GOT3 (cell line): ENCODE results near the gene VWF.
"Not testable (repeated sequence)": the region's sequence is repeated elsewhere in the genome, so short reads cannot be mapped to it uniquely, and the experiment has no call there.

ENCODE experiments used
- DNase-seq: peaks from one replicate; lab custom pipeline; 2025; ENCODE audit warnings: mixed read lengths; lab: John Stamatoyannopoulos, UW

Gene VWF

DNA sequence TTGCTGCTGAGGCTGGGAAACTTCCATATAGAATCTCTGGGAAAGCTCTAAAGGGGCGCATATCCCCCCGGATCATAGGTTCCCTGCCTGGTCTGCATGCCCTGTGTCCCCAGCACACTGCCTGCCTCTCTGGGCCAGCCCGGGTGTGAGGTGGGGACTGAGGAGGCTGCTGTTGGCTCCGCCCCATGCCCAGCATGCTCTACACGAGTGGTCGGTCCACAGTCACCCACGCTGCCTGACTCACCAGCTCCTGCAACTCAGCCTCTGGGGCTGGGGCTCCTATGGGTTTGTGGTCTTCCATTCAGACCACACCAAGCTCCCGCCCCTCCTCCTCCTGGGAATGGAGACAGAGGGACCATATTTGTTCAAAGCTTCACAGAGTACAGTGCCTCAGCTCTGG is 90.9 kb downstream of the VWF start:
- DNase-seq: no peak

DNA sequence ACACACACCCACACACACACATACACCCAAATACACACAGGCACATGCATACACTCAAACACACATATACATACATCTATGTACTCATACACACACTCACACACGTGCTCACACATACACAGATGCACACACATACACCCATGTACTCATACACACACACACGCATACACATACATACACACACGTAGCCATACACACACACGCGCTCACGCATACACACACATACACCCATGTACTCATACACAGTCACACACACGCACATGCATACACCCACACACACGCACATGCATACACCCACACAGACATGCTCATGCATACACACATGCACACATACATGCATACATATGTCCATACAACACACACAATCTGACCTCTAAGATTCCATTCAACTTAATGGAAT is 91.7 kb downstream of the VWF start:
- DNase-seq: no peak

DNA sequence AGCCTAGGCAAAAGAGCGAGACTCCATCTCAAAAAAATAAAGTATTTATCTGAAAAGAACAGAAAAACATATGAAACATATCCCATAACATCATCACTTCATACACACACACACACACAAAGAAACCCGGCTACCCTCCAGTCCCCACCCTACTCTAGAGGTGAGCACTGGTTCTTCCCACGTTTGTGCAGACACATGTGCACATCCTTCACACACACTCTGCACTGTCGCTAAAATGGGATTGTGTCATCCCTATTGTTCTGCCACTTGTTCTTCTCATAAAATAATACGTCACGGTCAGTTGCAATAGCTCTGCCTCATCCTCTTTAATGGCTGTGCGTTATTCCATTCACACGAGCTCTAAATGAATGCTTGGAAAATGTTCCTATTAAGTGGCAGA is 93.5 kb downstream of the VWF start:
- no peak for DNase-seq

DNA sequence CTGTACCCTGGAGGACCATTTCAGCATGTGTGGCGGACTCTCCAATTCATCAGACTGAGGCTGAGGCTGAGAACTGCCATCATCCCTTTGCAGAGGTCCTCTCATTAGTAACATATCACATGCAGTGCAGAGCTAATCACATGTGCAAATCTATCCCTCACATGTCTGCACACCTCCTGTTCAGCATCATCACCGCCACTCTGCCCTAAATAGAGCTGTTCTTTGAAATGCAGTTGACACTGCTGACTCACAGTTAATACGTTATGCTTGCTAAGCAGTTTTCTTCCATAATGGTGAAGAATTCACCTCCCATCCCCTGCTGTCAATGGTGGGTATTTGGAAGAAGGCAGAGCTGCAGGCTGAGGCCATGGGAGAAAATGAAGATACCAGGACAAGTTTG is 94.4 kb downstream of the VWF start:
- no peak for DNase-seq

DNA sequence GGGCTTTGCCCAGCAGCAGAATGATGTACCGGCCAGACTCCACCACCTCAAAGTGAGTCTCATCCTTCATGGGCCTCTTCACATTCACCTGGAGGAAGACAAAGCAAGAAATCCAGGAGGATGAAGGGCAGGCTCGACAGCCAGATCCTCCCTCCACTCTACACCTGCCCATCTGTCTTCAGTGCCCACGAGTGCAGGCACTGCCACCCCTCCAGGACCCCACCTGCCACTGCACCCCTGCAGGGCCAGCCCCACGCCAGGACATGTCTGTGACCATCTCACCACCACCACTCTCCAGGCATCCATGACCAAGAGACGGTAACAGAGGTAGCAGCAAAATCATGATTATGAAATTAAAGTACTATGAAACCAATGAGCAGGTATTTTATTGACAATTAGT is 95.1 kb downstream of the VWF start:
- no peak for DNase-seq

DNA sequence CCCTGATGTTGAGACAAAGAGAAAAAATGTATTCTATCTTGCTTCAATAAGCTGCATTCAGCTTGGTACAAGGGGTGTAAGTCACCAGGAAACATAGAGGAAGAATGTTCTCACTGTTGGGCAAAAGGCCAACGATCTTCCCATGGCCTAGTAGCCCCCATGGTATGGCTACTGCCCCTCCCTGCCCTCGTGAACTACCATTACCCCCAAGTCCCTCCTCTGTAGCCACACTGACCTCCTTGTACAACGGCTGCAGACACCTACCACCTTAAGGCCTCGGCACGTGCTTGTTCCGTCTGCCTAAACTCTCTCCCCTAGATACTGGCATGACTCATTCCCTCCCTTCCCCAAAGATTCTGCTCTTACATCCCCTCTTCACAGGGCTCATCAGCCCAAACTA is 97.5 kb downstream of the VWF start:
- no peak for DNase-seq

DNA sequence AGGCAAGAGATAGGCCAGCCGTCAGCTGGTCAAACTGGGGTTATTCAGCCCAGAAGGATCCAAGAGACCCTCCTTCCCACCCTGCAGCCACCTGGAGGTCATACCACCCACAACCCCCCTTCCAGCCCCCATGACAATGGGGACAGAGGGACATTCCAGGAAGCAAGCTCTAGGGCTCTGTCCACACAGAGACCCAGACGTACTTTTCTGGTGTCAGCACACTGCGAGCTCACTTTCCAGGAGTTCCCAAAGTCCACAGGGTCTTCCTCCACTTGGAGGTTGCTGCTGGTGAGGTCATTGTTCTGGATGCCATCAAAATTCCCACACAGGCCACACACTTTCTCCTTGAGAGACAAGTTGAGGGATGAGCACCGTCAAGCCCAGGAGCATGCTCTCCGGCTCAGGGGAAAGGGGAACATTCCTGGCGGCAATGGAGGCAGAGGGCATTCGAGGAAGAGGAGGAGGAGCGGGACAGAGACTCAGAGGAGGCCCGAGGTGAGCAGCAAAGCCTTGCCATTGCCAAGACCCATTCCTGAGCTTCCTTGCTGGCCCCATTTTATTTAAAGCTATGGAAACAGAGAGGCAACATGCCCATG is 98.7 kb downstream of the VWF start:
- not testable (repeated sequence) for DNase-seq

DNA sequence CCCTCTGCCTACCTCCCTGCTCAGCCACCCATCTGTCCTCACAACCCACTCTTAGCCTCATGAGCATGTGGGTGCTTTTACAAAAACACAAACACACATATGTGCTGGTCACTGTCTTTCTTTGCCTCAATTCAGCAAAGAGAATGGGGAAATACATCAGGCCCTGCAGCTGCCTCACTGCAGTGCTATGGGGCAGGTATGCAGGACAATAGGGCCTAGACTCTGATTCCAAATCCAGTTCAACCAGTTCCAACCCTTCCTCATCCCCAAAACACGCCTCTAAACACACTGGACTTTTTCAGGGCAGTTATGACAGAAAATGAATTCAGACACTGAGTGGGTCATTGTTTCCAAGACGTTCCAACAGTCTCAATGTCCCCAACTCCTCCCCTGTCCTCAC is 100.4 kb downstream of the VWF start:
- DNase-seq: not testable (repeated sequence)

DNA sequence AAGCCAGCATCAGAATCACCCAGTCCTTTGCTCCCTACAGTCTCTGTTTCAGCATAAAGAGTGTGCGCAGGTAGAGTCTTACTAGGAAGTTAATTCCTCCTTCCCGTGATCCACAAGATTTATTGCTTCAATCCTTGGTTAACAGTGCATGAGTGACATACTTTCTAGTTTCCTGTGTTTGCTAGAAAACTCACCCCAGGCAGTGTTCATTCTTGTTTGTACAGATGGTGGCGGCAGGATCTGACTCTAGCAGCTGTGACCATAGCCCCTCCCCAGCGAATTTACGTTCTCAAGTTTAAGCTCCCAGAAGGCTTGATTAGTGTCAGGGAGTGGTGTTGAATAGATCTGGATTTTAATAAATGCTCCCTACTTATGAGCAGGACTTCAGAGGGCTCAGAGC is 103.5 kb downstream of the VWF start:
- no peak for DNase-seq

DNA sequence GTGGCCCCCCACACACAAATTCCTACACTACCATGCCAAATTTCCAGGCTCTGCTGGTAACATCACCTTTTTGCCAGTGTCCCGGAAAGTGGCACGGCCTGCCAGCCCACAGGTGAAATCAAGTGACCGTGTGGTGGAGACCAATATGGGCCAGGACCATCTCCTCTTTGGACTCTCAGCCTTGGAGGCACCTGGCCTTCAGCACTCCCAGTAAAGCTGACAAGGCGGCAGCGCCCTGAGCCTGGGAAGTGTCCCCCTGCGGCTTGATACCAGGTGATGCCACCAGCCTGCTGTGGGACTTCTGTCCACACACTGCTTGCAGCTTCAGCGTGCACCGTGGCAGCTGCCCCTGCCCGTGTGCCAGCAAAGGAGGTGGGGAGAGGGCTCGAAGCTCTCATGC is 104.0 kb downstream of the VWF start:
- DNase-seq: not testable (repeated sequence)

DNA sequence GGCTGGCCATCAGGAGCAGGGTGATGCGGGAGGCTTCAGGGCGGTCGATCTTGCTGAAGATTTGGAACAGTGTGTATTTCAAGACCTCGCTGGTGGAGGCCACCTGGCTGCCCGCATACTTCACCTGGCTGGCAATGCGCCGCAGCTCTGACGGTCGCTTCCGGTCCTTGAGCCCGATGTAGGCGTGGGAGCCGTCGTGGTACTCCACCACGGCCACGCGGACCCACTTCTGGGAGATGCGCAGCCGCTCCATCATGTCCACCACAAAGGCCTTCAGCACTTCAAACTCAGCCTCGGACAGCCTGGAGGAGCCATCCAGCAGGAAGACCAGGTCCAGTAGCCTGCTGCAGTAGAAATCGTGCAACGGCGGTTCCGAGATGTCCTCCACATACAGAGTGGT is 105.2 kb downstream of the VWF start:
- not testable (repeated sequence) for DNase-seq

DNA sequence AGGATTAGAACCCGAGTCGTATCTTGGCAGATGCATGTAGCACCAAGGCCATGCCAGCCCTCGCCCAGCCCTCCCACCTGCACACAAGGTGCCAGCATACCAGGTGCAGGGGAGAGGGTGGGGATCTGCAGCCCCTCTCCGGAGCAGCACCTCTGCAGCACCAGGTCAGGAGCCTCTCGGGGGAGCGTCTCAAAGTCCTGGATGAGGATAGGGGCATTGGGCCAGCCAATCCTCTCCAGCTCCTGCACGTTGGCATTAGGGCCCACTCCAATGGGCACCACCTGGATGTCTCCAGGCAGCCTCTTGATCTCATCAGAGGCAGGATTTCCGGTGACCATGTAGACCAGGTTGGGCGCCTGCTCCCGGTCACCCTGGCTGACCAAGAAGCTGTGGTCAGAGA is 106.2 kb downstream of the VWF start:
- no peak for DNase-seq

DNA sequence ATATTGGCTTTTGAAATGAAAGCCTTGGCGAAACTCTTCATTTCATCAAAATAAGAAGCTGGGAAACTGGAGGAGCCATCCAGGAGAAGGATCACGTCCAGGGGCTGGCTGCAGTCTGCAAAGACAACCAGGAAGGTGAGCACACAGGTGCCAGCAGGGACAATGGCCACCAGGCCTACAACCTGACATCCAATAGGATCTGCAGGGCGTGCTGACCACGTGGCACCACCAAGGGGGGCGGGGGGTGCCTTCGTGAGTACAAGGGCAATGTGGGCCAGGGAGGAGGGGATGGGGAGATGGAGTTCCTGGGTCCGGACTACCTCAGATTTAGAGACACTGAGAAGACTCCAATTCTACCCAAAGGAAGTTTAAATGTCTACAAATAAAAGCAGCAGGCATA is 107.7 kb downstream of the VWF start:
- DNase-seq: no peak

DNA sequence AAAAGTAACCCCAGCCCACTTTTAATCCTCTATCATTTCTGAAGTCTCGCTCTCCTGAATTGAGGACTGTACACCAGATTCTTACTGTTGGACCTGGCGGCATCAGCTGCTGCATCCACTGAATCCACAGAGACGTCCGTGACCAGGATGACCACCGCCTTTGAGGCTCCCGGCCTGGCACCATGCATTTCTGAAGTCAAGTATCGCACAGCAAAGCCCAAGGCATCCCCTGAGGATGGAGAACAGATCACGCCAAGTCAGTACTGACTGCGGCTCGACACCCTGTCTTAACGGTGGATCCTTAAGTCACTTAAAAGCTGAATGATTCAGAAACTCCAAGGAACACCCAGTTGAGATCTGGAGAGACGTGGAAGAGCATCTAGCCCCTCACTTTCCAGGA is 108.5 kb downstream of the VWF start:
- not testable (repeated sequence) for DNase-seq

DNA sequence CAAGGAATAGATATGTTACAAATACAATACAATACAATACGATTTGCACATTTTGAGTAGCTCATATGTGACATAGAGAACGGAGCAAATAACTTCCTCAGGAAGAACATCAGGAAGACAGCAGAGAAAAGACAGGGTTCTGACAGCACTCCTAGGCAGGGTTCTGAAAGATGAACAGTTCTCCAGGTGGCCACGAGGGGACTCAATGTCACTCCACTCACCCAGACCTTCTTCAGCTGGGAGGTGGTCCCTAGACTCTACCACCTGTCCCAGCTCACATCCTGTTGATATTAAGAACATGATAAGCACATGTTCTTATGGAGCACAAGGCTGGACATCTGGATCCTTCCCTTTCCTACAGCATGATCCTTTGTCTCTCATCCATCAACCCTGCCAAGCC is 109.2 kb downstream of the VWF start:
- not testable (repeated sequence) for DNase-seq

DNA sequence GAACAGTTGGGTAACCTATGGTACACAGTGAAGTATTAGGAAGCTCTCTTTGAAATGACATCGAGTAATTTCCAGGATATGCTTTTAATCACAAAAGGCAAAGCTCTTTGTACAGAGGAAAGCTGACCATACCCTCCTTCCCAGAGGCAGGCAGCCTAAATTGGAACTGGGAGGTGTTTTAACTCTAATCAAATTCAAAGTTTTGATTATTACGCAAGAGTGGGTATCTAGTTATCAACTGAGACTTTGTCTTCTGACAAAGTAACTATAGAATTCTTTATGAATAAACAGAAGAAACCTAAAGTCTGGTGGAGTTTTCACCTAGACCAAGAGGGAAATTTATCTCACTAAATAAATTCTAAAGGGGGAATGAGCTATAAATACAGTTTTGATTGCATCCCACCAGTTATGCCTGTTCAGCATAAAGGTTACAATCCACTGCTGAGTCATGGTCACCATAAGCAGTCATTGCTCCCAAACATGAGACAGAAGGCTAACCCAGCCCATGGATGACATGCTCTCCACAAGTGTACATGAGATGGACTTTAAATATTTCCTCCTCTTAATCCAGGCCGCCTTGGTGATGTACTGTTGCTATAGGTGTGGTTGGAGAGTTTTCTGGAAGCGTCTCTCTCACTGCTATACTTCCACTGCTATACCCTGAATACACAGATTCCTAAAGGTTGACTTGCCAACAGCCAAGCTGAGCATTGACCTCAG is 113.7 kb downstream of the VWF start:
- not testable (repeated sequence) for DNase-seq

DNA sequence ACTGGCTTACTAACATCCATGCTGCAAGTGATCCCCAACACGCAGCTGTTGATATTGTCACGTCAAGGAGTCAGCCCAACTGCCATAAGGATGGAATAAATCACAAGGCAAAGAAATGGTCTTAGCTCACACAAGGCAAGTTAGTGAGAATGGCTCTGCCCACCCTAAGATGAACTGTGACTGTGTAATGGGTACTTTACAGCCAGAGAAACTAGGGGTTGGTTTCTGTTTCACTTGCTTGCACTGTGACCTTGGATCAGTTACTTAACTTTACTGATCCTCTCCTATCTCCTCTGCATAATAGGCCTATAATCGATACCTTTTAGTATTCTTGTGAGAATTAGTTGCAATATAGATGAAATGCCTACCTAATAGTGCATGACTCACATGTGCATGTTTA is 127.2 kb downstream of the VWF start:
- no peak for DNase-seq

DNA sequence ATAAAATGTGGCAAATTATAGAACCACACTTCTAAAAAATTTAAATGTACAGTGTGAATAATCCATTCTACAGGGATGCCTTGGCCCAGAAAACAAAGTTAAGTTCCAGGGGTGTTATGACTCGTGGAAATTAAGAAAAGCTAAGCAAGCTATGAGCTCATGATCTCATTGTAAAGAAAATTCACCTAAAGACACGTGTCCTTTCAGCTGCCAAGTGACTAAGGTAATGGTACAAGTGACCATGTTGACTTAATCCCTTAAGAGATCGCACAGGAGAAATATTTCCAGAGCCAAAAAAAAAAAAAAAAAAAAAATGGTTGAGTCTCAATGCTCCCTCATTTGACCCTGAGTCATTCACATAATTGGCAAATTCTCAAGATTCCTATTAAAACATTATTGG is 128.0 kb downstream of the VWF start:
- DNase-seq: no peak

DNA sequence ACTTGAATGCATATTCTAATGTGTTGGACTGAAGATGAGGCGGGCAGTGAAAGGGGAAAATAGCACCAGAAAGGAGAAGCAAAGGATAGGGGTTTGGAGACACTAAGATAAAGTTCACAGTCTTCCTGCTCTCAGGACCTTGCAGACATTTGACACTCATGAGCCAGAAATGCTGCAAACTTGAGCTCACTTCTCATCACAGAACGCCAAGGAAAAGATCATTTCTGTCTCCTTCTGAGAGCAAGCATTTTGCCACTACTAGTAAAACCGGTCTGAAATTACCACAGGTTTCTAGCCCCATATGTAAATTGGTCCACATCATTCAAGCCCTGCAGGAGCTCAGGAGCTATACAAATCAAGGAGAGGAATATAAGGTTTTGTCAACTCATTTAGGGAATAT is 134.8 kb downstream of the VWF start:
- no peak for DNase-seq

DNA sequence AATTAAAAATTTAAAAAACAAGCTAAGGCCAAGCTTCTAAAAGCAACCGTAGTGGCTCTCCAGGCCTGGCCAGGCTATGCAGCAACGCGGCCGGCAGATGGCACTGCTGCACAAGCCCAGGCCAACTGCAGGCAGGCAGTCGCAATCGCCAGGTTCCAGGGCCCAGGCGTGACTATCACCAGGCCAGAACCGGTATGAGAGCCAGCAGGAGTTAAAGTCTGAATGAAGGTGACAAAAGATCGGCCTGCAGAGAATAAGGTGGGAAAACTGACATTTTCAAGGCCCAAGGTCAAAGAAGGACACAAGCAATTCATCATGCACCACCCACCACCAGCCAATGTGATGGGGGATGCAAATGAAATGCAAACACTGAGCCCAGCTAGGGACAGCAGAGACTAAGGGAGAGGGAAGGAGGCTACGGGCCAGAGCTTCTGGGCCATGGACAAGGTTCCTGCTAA is 135.8 kb downstream of the VWF start:
- DNase-seq: peak; percentile 50

DNA sequence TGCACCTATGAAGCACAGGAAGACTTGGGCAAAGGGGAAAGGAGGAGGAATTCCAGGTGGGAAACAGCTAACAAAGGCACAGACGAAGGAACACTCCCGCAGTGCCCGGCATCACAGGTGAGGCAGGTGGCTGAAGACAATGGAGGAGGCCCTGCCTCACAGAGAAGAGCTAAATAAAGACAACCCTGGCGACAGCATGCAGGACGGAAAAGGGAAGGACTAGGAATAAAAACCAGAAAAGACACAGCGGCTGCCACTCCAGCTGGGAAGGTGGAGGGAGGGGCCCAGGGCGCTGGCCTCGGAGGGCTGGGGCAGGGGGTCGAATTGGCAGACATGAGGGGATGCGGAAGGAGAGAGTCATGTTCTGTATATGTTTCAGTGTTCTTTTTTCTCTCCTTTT is 136.4 kb downstream of the VWF start:
- no peak for DNase-seq

DNA sequence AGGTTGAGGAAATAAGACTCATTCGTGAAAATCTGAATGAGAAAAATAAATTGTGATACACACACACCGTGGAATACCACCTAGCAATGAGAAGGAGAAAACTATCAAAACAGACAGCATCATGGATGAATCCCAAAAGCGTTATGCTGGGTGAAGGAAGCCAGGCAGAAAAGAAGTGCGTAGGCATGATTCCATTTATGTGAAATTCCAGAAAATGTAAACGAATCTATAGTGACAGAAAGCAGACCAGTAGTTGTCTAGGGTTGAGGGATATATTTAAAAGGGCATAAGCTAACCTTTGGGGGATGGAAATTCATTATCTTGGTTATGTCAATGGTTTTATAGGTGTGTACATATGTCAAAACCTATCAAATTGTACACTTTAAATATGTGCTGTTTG is 136.9 kb downstream of the VWF start:
- DNase-seq: no peak

DNA sequence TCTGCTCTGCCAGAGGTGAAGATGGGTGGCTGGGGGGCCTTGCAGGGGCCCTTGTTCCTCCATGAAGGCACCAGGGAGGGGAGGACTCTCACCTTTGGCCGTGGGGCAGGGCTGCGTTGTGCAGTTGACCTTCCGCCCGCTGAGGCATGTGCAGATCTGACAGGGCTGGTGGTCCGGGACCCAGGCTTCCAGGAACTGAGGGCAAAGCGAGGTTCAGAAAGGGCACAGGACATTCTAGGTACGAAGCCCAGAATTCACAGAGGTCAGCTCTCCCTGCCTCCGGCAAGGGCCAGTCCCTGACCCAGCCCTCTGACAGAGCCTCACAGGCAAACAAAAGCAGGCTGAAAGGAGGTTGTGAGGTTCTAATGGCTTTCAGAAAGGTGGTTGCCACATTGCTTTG is 139.0 kb downstream of the VWF start:
- no peak for DNase-seq

DNA sequence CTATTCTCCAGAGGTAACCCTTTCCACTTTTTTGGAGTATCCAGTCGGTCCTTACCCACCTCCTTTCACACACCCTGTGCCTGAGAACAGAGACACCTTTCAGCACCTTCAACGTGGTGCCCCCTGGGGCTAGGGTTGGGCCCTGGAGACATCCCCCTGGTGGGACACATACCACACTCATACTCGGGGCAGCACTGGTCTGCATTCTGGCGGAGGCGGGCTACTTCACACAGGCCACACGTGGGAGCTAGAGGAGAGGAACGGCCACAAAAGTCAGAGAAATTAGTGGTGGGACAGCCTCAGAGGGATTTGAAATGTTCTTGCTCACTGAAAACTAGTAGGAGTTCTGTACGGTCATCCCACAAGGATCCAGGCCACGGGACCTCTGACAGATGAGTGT is 139.6 kb downstream of the VWF start:
- no peak for DNase-seq
